Breast epithelium (tissue), 4 donors: ENCODE results near the gene SATB1. TPM values are rescaled to one million over a fixed set of nuclear protein-coding genes. Genes with fewer than 3 reads are reported as not detected.

Source experiments
- DNase-seq, 2 donors: peaks; one replicate each; pipeline ENCODE4 v3.0.0-alpha.2; 2019; ENCODE audit warnings: low spot score in 2 of 2
- H3K27ac ChIP-seq, 2 donors: fragments of 200-600 bp; sonication (generic) in 1 of 2; one replicate each; pipeline ENCODE4 v1.5.1; 2016 to 2019; ENCODE audit warnings: mild to moderate bottlenecking in 1 of 2
- H3K27me3 ChIP-seq, 2 donors: fragments of 200-600 bp; sonication (generic) in 1 of 2; one replicate each; pipeline versions ENCODE4 v1.5.1 to v1.6.0; 2017 to 2019; ENCODE audit warnings: control low read depth in 1 of 2, mild to moderate bottlenecking in 1 of 2
- H3K36me3 ChIP-seq: fragments of 200-600 bp; one replicate; pipeline ENCODE4 v1.5.1; 2019
- H3K4me1 ChIP-seq, 2 donors: fragments of 200-600 bp; sonication (generic); one replicate each; pipeline ENCODE4 v1.5.1; 2016 to 2019; ENCODE audit warnings: control low read depth in 1 of 2
- H3K4me3 ChIP-seq, 3 donors: fragments of 200-600 bp; sonication (generic); 1 replicate in 2 of 3; 2 replicates in 1 of 3; pipeline ENCODE4 v1.5.1; 2016 to 2019; ENCODE audit warnings: mild to moderate bottlenecking in 3 of 3, moderate library complexity in 2 of 3
- H3K9me3 ChIP-seq, 2 donors: fragments of 200-600 bp; sonication (generic) in 1 of 2; one replicate each; pipeline ENCODE4 v1.5.1; 2016 to 2019; ENCODE audit warnings: control low read depth in 1 of 2
- CTCF ChIP-seq, 3 donors: fragments of 450-650 bp; IDR thresholded peaks; one replicate each; pipeline ENCODE4 v1.5.1; 2016 to 2017; ENCODE audit warnings: antibody characterized with exemption in 3 of 3, mild to moderate bottlenecking in 3 of 3, moderate library complexity in 3 of 3
- POLR2A ChIP-seq: fragments of 450-650 bp; IDR thresholded peaks from one replicate; pipeline ENCODE4 v1.6.1; 2016; ENCODE audit warnings: antibody characterized with exemption, mild to moderate bottlenecking, moderate library complexity
- POLR2AphosphoS5 ChIP-seq, 3 donors: sonication (generic); formaldehyde crosslinking; IDR thresholded peaks; one replicate each; pipeline ENCODE4 v1.6.1; 2017; ENCODE audit warnings: antibody characterized with exemption in 3 of 3
- intact Hi-C: fragments of 100-400 bp; cut with DNase I; formaldehyde crosslinking; loops from one replicate; pipeline ENCODE4 v1.15.1; 2023; ENCODE audit warnings: low total_unique reads
- total RNA-seq, 3 donors: library from RNA; depleted of rRNA; stranded (reverse); fragments of >200 nt; gene quantifications; one replicate each; pipeline ENCODE4 v1.1.0, GENCODE V29; 2016

Gene SATB1
- total RNA-seq, 3 donors from 2014 or later, result 25.4 to 55.5 (median 51.1) TPM

GRCh38 chr3:18411541-18411940 lies 13.6 kb downstream of the SATB1 start:
- intact Hi-C loops, result no loop called here
- no peak for DNase-seq
- TF ChIP-seq POLR2A (no peak), POLR2AphosphoS5 (IDR thresholded peaks at IDR 0.05) (no peak), CTCF (IDR thresholded peaks at IDR 0.05) (no peak)

GRCh38 chr3:18410205-18410604 lies 14.9 kb downstream of the SATB1 start:
- TF ChIP-seq POLR2A, result no peak
- no peak for TF ChIP-seq POLR2AphosphoS5 (IDR thresholded peaks at IDR 0.05)
- no peak for TF ChIP-seq CTCF (IDR thresholded peaks at IDR 0.05)
- Histone ChIP-seq H3K4me1 (no peaks in the 10 kb centered on the region), H3K27me3 (no peaks in the 10 kb centered on the region), H3K36me3 (no peaks in the 10 kb centered on the region), H3K27ac (no peak overlapping the region), H3K4me3 (no peak overlapping the region), H3K9me3 (no peaks in the 10 kb centered on the region)
- intact Hi-C loops, result no loop called here
- DNase-seq, result no peak

More at GRCh38 chr3:18411541-18411940, 13.6 kb downstream of the SATB1 start:
- Histone ChIP-seq H3K4me3 (no peak overlapping the region), H3K27ac (no peak overlapping the region), H3K27me3 (no peaks in the 10 kb centered on the region), H3K36me3 (no peaks in the 10 kb centered on the region), H3K9me3 (no peaks in the 10 kb centered on the region), H3K4me1 (no peaks in the 10 kb centered on the region)

- Histone ChIP-seq H3K4me1 (no peaks in the 10 kb centered on the region), H3K27me3 (no peaks in the 10 kb centered on the region), H3K36me3 (no peaks in the 10 kb centered on the region), H3K4me3 (no peak overlapping the region), H3K27ac (no peak overlapping the region), H3K9me3 (no peaks in the 10 kb centered on the region)
- TF ChIP-seq CTCF (IDR thresholded peaks at IDR 0.05) (no peak), POLR2A (no peak), POLR2AphosphoS5 (IDR thresholded peaks at IDR 0.05) (no peak)
- intact Hi-C loops, result no loop called here
- DNase-seq, result no peak
Measured at GRCh38 chr3:18409266-18409665, 15.9 kb downstream of the SATB1 start.

- H3K9me3 ChIP-seq, result no peaks in the 10 kb centered on the region
- no peak overlapping the region for H3K4me3 ChIP-seq
- H3K27me3 ChIP-seq, result no peaks in the 10 kb centered on the region
- no peak for TF ChIP-seq POLR2AphosphoS5 (IDR thresholded peaks at IDR 0.05)
- TF ChIP-seq POLR2A, result no peak
- TF ChIP-seq CTCF (IDR thresholded peaks at IDR 0.05), result no peak
- intact Hi-C loops, result no loop called here
- no peaks in the 10 kb centered on the region for H3K36me3 ChIP-seq
- H3K4me1 ChIP-seq, result no peaks in the 10 kb centered on the region
- no peak overlapping the region for H3K27ac ChIP-seq
- no peak for DNase-seq
Measured at GRCh38 chr3:18405141-18405540, 20.0 kb downstream of the SATB1 start.

- Histone ChIP-seq H3K4me3 (no peak overlapping the region), H3K4me1 (no peaks in the 10 kb centered on the region), H3K27ac (no peak overlapping the region), H3K9me3 (no peaks in the 10 kb centered on the region), H3K36me3 (no peaks in the 10 kb centered on the region), H3K27me3 (no peaks in the 10 kb centered on the region)
- DNase-seq, result no peak
- no peak for TF ChIP-seq CTCF (IDR thresholded peaks at IDR 0.05)
- TF ChIP-seq POLR2A, result no peak
- no peak for TF ChIP-seq POLR2AphosphoS5 (IDR thresholded peaks at IDR 0.05)
- intact Hi-C loops, result no loop called here
Measured at GRCh38 chr3:18403061-18403460, 22.1 kb downstream of the SATB1 start.
